NOMO-1 treated with dmso at 0.1 percent for 144 hours (cell line): ENCODE results near the gene TPST1.

ENCODE experiments used
- DNase-seq: peaks from one replicate; lab custom pipeline; 2025; ENCODE audit not compliant: unreplicated experiment; lab: John Stamatoyannopoulos, UW

TPST1 gene

GRCh38 chr7:66237906-66238772 lies 33.0 kb downstream of the TPST1 start:
- DNase-seq: no peak

- no peak for DNase-seq
These were observed 33.8 kb downstream of the TPST1 start for GRCh38 chr7:66238773-66239466.

GRCh38 chr7:66239467-66239856 lies 34.3 kb downstream of the TPST1 start:
- DNase-seq: no peak

GRCh38 chr7:66245008-66245407 lies 39.9 kb downstream of the TPST1 start:
- DNase-seq: no peak

- no peak for DNase-seq
These were observed 41.5 kb downstream of the TPST1 start for GRCh38 chr7:66246554-66247171.

- no peak for DNase-seq
These were observed 42.4 kb downstream of the TPST1 start for GRCh38 chr7:66247380-66248078.

GRCh38 chr7:66250711-66251110 lies 45.6 kb downstream of the TPST1 start:
- no peak for DNase-seq

GRCh38 chr7:66255534-66256100 lies 50.5 kb downstream of the TPST1 start:
- DNase-seq: no peak

GRCh38 chr7:66256281-66256680 lies 51.1 kb downstream of the TPST1 start:
- peak; percentile 16 for DNase-seq

GRCh38 chr7:66257481-66257880 lies 52.3 kb downstream of the TPST1 start:
- no peak for DNase-seq

GRCh38 chr7:66258409-66258808 lies 53.3 kb downstream of the TPST1 start:
- no peak for DNase-seq

- DNase-seq: no peak
These were observed 56.8 kb downstream of the TPST1 start for GRCh38 chr7:66261941-66262340.

GRCh38 chr7:66263936-66264335 lies 58.8 kb downstream of the TPST1 start:
- no peak for DNase-seq

GRCh38 chr7:66265566-66265965 lies 60.4 kb downstream of the TPST1 start:
- DNase-seq: no peak

GRCh38 chr7:66267249-66267648 lies 62.1 kb downstream of the TPST1 start:
- DNase-seq: no peak

GRCh38 chr7:66269978-66270377 lies 64.8 kb downstream of the TPST1 start:
- DNase-seq: no peak

GRCh38 chr7:66272321-66272720 lies 67.2 kb downstream of the TPST1 start:
- DNase-seq: no peak

- DNase-seq: no peak
These were observed 71.2 kb downstream of the TPST1 start for GRCh38 chr7:66276363-66276762.

GRCh38 chr7:66277492-66277891 lies 72.4 kb downstream of the TPST1 start:
- DNase-seq: no peak

- no peak for DNase-seq
These were observed 74.8 kb downstream of the TPST1 start for GRCh38 chr7:66279912-66280311.
